ENCODE data around the gene PEX14. TPM values are rescaled to one million over a fixed set of nuclear protein-coding genes. Genes with fewer than 3 reads are reported as not detected.

Gene PEX14
- total and polyA plus RNA-seq, 2 experiments from 2014 or later = 17.6 to 19.6 TPM

DNA sequence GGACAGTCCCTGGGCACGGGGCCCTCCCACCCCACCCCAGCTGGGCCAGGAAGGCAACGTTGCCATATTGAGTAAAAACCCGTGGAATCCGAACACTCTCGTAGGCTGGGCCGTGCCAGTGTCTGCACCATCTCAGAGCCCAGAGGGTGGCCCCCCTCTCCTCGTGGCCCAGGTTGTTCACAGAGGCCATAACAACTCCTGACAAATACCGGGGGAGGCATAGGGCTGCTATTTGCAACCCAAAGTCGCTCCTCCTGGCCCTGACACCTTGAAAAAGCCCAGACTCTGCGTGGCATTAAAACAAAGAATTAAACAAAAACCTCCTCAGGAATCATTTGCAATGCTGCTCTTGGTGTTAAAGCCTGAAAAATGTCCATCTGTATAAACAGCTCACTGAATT, 180.3 kb downstream of the PEX14 start (continued):
- TF ChIP-seq, protein P1, sequence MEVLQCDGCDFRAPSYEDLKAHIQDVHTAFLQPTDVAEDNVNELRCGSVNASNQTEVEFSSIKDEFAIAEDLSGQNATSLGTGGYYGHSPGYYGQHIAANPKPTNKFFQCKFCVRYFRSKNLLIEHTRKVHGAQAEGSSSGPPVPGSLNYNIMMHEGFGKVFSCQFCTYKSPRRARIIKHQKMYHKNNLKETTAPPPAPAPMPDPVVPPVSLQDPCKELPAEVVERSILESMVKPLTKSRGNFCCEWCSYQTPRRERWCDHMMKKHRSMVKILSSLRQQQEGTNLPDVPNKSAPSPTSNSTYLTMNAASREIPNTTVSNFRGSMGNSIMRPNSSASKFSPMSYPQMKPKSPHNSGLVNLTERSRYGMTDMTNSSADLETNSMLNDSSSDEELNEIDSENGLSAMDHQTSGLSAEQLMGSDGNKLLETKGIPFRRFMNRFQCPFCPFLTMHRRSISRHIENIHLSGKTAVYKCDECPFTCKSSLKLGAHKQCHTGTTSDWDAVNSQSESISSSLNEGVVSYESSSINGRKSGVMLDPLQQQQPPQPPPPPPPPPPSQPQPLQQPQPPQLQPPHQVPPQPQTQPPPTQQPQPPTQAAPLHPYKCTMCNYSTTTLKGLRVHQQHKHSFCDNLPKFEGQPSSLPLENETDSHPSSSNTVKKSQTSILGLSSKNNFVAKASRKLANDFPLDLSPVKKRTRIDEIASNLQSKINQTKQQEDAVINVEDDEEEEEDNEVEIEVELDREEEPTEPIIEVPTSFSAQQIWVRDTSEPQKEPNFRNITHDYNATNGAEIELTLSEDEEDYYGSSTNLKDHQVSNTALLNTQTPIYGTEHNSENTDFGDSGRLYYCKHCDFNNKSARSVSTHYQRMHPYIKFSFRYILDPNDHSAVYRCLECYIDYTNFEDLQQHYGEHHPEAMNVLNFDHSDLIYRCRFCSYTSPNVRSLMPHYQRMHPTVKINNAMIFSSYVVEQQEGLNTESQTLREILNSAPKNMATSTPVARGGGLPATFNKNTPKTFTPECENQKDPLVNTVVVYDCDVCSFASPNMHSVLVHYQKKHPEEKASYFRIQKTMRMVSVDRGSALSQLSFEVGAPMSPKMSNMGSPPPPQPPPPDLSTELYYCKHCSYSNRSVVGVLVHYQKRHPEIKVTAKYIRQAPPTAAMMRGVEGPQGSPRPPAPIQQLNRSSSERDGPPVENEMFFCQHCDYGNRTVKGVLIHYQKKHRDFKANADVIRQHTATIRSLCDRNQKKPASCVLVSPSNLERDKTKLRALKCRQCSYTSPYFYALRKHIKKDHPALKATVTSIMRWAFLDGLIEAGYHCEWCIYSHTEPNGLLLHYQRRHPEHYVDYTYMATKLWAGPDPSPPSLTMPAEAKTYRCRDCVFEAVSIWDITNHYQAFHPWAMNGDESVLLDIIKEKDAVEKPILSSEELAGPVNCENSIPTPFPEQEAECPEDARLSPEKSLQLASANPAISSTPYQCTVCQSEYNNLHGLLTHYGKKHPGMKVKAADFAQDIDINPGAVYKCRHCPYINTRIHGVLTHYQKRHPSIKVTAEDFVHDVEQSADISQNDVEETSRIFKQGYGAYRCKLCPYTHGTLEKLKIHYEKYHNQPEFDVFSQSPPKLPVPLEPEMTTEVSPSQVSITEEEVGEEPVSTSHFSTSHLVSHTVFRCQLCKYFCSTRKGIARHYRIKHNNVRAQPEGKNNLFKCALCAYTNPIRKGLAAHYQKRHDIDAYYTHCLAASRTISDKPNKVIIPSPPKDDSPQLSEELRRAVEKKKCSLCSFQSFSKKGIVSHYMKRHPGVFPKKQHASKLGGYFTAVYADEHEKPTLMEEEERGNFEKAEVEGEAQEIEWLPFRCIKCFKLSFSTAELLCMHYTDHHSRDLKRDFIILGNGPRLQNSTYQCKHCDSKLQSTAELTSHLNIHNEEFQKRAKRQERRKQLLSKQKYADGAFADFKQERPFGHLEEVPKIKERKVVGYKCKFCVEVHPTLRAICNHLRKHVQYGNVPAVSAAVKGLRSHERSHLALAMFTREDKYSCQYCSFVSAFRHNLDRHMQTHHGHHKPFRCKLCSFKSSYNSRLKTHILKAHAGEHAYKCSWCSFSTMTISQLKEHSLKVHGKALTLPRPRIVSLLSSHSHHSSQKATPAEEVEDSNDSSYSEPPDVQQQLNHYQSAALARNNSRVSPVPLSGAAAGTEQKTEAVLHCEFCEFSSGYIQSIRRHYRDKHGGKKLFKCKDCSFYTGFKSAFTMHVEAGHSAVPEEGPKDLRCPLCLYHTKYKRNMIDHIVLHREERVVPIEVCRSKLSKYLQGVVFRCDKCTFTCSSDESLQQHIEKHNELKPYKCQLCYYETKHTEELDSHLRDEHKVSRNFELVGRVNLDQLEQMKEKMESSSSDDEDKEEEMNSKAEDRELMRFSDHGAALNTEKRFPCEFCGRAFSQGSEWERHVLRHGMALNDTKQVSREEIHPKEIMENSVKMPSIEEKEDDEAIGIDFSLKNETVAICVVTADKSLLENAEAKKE (CRISPR knock-in tag; IDR thresholded peaks at IDR 0.05) = no peak
- TF ChIP-seq CREB1 (CRISPR knock-in tag; IDR thresholded peaks at IDR 0.05; ENCODE audit: low read depth) = no peak
- no peak for TF ChIP-seq NANOG (IDR thresholded peaks at IDR 0.05; ENCODE audit: borderline replicate concordance)
- no peak for TF ChIP-seq POLR2AphosphoS5 (IDR thresholded peaks at IDR 0.05; ENCODE audit: low read depth)
- TF ChIP-seq, protein P2, sequence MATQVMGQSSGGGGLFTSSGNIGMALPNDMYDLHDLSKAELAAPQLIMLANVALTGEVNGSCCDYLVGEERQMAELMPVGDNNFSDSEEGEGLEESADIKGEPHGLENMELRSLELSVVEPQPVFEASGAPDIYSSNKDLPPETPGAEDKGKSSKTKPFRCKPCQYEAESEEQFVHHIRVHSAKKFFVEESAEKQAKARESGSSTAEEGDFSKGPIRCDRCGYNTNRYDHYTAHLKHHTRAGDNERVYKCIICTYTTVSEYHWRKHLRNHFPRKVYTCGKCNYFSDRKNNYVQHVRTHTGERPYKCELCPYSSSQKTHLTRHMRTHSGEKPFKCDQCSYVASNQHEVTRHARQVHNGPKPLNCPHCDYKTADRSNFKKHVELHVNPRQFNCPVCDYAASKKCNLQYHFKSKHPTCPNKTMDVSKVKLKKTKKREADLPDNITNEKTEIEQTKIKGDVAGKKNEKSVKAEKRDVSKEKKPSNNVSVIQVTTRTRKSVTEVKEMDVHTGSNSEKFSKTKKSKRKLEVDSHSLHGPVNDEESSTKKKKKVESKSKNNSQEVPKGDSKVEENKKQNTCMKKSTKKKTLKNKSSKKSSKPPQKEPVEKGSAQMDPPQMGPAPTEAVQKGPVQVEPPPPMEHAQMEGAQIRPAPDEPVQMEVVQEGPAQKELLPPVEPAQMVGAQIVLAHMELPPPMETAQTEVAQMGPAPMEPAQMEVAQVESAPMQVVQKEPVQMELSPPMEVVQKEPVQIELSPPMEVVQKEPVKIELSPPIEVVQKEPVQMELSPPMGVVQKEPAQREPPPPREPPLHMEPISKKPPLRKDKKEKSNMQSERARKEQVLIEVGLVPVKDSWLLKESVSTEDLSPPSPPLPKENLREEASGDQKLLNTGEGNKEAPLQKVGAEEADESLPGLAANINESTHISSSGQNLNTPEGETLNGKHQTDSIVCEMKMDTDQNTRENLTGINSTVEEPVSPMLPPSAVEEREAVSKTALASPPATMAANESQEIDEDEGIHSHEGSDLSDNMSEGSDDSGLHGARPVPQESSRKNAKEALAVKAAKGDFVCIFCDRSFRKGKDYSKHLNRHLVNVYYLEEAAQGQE (IDR thresholded peaks at IDR 0.05; ENCODE audit: unreplicated experiment) = no peak

DNA sequence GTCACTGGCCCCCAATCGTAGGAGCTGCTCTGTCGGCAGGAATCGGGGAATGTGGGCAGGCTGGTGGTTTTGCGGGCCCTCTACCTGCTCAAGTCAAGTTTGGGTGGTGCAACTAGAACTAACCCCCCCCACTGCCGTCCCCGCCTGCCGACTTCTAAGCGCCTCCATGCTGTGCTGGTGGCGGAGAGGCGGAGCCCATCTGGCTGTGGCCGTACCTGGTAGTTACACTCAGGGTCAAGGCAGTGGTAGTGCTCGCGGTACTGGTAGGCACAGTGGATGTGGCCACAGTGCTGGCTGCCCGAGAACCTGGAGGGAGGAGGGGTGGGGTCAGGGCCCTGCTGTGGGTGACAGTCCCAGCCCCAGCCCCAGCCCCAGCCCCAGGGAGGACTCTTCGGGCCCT, 181.7 kb downstream of the PEX14 start:
- Histone ChIP-seq H3K4me2 (no peak overlapping the region), H3K9me2 (ENCODE audit: insufficient read depth) (no peaks in the 10 kb centered on the region), H3K27ac (ENCODE audit: low read depth) (no peak overlapping the region), H3F3A (replicated peaks; ENCODE audit: low read depth) (peaks cover 6% of the 10 kb centered on the region; the same call in 1 of the 2 replicates), H3K79me2 (replicated peaks; ENCODE audit: insufficient read depth) (no peaks in the 10 kb centered on the region), H3K36me3 (ENCODE audit: insufficient read depth) (no peaks in the 10 kb centered on the region), H3K27me3 (ENCODE audit: insufficient read depth) (no peaks in the 10 kb centered on the region), H4K20me1 (replicated peaks; ENCODE audit: insufficient read depth) (no peaks in the 10 kb centered on the region), H3K4me1 (ENCODE audit: insufficient read depth) (peaks cover 7% of the 10 kb centered on the region; the same call in 1 of the 2 replicates), H2AFZ (no peak overlapping the region), H3K4me3 (no peak overlapping the region)
- ATAC-seq = peak; percentile 47
- Mint-ChIP-seq H3K4me1 (no peaks in the 10 kb centered on the region; the same call in none of the 3 replicates), H3K27me3 (ENCODE audit: insufficient read depth, low read depth, poor library complexity) (peaks cover 13% of the 10 kb centered on the region), H3K36me3 (ENCODE audit: low read depth) (no peaks in the 10 kb centered on the region), H3K9me3 (no peaks in the 10 kb centered on the region), H3K27ac (no peak overlapping the region), H3K4me3 (no peak overlapping the region)
- DNase-seq (ENCODE audit: low spot score) = no peak
- TF ChIP-seq, protein P3, sequence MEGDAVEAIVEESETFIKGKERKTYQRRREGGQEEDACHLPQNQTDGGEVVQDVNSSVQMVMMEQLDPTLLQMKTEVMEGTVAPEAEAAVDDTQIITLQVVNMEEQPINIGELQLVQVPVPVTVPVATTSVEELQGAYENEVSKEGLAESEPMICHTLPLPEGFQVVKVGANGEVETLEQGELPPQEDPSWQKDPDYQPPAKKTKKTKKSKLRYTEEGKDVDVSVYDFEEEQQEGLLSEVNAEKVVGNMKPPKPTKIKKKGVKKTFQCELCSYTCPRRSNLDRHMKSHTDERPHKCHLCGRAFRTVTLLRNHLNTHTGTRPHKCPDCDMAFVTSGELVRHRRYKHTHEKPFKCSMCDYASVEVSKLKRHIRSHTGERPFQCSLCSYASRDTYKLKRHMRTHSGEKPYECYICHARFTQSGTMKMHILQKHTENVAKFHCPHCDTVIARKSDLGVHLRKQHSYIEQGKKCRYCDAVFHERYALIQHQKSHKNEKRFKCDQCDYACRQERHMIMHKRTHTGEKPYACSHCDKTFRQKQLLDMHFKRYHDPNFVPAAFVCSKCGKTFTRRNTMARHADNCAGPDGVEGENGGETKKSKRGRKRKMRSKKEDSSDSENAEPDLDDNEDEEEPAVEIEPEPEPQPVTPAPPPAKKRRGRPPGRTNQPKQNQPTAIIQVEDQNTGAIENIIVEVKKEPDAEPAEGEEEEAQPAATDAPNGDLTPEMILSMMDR (conservative IDR thresholded peaks at IDR 0.05; ENCODE audit: low read depth in 2 of 2) = no peak
- TF ChIP-seq JUNB (IDR thresholded peaks at IDR 0.05; ENCODE audit: unreplicated experiment) (no peak), NANOG (IDR thresholded peaks at IDR 0.05; ENCODE audit: borderline replicate concordance) (no peak)
- TF ChIP-seq, protein P4, sequence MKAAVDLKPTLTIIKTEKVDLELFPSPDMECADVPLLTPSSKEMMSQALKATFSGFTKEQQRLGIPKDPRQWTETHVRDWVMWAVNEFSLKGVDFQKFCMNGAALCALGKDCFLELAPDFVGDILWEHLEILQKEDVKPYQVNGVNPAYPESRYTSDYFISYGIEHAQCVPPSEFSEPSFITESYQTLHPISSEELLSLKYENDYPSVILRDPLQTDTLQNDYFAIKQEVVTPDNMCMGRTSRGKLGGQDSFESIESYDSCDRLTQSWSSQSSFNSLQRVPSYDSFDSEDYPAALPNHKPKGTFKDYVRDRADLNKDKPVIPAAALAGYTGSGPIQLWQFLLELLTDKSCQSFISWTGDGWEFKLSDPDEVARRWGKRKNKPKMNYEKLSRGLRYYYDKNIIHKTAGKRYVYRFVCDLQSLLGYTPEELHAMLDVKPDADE (IDR thresholded peaks at IDR 0.05) = no peak

Measured in GM23338 (cell line).